Sigmoid colon (tissue), 7 donors: ENCODE data around the gene RALB. TPM values are rescaled to one million over a fixed set of nuclear protein-coding genes. Genes with fewer than 3 reads are reported as not detected.
A peak's percentile ranks its signal among the peaks of the same experiment; 100 is the strongest.

ENCODE experiments used
- DNase-seq: peaks from one replicate; pipeline ENCODE4 v3.0.0-alpha.2; 2019
- H3K27ac ChIP-seq, 4 donors: fragments of 200-600 bp; sonication (generic); one replicate each; pipeline ENCODE4 v1.5.1; 2016 to 2019; ENCODE audit warnings: mild to moderate bottlenecking in 1 of 4
- H3K27me3 ChIP-seq, 3 donors: fragments of 200-600 bp; sonication (generic); one replicate each; pipeline ENCODE4 v1.5.1; 2019; ENCODE audit warnings: mild to moderate bottlenecking in 1 of 3
- H3K36me3 ChIP-seq, 4 donors: fragments of 200-600 bp; sonication (generic); one replicate each; pipeline ENCODE4 v1.5.1; 2016 to 2019
- H3K4me1 ChIP-seq, 4 donors: fragments of 200-600 bp; sonication (generic); one replicate each; pipeline ENCODE4 v1.5.1; 2017 to 2019
- H3K4me3 ChIP-seq, 4 donors: fragments of 200-600 bp; sonication (generic); one replicate each; pipeline ENCODE4 v1.5.1; 2017 to 2019; ENCODE audit warnings: mild to moderate bottlenecking in 2 of 4, moderate library complexity in 1 of 4
- H3K9me3 ChIP-seq, 4 donors: fragments of 200-600 bp in 3 of 4; sonication (generic) in 3 of 4; one replicate each; pipeline versions ENCODE4 v1.5.1 to v1.6.1; 2013 to 2019
- CTCF ChIP-seq, 4 experiments: fragments of 450-650 bp in 3 of 4; fragments of 200-600 bp in 1 of 4; IDR thresholded peaks; one replicate each; pipeline ENCODE4 v1.5.1; 2016 to 2019; ENCODE audit warnings: antibody characterized with exemption in 4 of 4, mild to moderate bottlenecking in 3 of 4, moderate library complexity in 2 of 4
- EP300 ChIP-seq, 4 donors: sonication (generic); formaldehyde crosslinking; IDR thresholded peaks; one replicate each; pipeline ENCODE4 v1.6.1; 2017; ENCODE audit warnings: antibody characterized with exemption in 4 of 4
- POLR2A ChIP-seq, 2 donors: fragments of 450-650 bp; IDR thresholded peaks; one replicate each; pipeline ENCODE4 v1.6.1; 2016; ENCODE audit warnings: antibody characterized with exemption in 2 of 2, mild to moderate bottlenecking in 2 of 2, moderate library complexity in 2 of 2
- POLR2AphosphoS5 ChIP-seq, 4 donors: sonication (generic); formaldehyde crosslinking; IDR thresholded peaks; one replicate each; pipeline ENCODE4 v1.6.1; 2017; ENCODE audit warnings: antibody characterized with exemption in 4 of 4
- WGBS, 2 donors: extraction: QIAGEN DNeasy Blood & Tissue Kit; methylation state at CpG; one replicate each; pipeline ENCODE4 v1.1.7; 2013; 5-methylcytosine and 5-hydroxymethylcytosine counted together
- intact Hi-C: fragments of 100-400 bp; cut with DNase I; formaldehyde crosslinking; loops from one replicate; pipeline ENCODE4 v1.15.1; 2023
- polyA plus RNA-seq, 3 donors: library from polyadenylated mRNA; stranded (reverse); fragments of 200-250 nt; gene quantifications; one replicate each; pipeline ENCODE4 v1.2.3, GENCODE V29; 2013
- total RNA-seq, 4 donors: library from RNA; depleted of rRNA; stranded (reverse); fragments of >200 nt; gene quantifications; one replicate each; pipeline ENCODE4 v1.1.0, GENCODE V29; 2016
- donor health status: healthy with polysubstance abuse.
- donor health status: Bipolar disorder and iron deficiency.
- donor health status: healthy.

Gene RALB
- total and polyA plus RNA-seq, 7 donors, result 47.9 to 143 (median 60.2) TPM

GRCh38 chr2:120290737-120291136, 38.1 kb downstream of the RALB start:
- 85 to 91% methylated on average over 2 of the region's 2 CpGs for WGBS, 2 donors
- no peak overlapping the region for H3K27ac ChIP-seq
- no peaks in the 10 kb centered on the region for H3K27me3 ChIP-seq
- no peaks in the 10 kb centered on the region for H3K4me1 ChIP-seq
- H3K9me3 ChIP-seq, result no peaks in the 10 kb centered on the region
- intact Hi-C loops, result no loop called here
- DNase-seq, result no peak
- peaks cover 3 to 44% (median 8%) of the 10 kb centered on the region in 4 donors for H3K36me3 ChIP-seq
- TF ChIP-seq POLR2A (IDR thresholded peaks at IDR 0.05) (no peak), CTCF (IDR thresholded peaks at IDR 0.05) (no peak), EP300 (IDR thresholded peaks at IDR 0.05) (no peak)
- no peak overlapping the region for H3K4me3 ChIP-seq

- Histone ChIP-seq H3K27me3 (no peaks in the 10 kb centered on the region), H3K27ac (no peak overlapping the region), H3K9me3 (no peaks in the 10 kb centered on the region), H3K36me3 (peaks cover 3 to 53% (median 8%) of the 10 kb centered on the region in 4 donors), H3K4me1 (no peaks in the 10 kb centered on the region), H3K4me3 (no peak overlapping the region)
- WGBS, 2 donors, result 78 to 90% methylated on average over 4 of the region's 4 CpGs
- DNase-seq, result no peak
- no peak for TF ChIP-seq CTCF (IDR thresholded peaks at IDR 0.05)
- no peak for TF ChIP-seq POLR2AphosphoS5 (IDR thresholded peaks at IDR 0.05)
- no peak for TF ChIP-seq POLR2A (IDR thresholded peaks at IDR 0.05)
- no peak for TF ChIP-seq EP300 (IDR thresholded peaks at IDR 0.05)
- intact Hi-C loops, result no loop called here
These were observed 39.0 kb downstream of the RALB start for GRCh38 chr2:120291401-120292311.

DNA sequence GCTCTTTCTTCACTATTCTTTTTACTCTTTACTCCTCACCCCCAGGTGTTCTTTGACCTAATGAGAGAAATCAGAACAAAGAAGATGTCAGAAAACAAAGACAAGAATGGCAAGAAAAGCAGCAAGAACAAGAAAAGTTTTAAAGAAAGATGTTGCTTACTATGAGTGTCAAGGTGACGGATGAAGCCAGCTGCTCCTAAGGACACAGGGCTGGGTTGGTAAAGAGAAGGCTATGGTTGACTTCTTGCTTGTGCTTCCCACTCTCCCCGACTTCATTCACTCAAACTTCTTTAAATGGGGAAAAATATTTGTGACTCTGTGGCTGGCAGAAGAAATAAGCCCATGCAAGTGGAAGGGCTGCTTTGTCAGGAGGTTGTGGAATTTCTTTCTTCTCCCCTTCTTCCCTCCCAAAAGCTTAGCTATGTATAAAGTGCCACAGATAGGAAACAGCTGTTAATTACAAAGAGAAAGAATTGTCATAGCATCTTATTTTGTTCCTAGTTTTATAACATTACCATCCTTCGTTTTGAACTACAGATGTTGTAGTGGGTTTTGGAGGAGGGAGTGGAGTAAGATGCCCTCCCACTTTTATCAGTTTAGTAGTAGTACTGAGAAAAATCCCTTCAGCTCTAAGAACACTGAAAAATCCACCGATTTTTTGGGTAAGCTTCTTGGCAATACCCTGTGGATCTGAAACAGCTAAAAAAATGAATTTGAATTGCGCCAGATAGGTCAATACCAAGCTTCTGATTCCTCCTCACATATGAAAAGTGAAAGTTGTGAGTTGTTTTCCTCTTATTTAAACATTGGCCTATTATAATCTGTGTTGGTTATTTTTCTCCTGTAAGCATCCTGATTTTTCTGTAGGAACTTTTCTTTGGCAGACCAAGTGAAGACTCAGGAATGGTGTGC, 40.7 kb downstream of the RALB start:
- Histone ChIP-seq H3K27me3 (no peaks in the 10 kb centered on the region), H3K36me3 (peaks cover 3 to 68% (median 8%) of the 10 kb centered on the region in 4 donors), H3K4me3 (no peak overlapping the region), H3K27ac (peak overlapping the region in 1 of 4 donors; percentile 30), H3K9me3 (no peaks in the 10 kb centered on the region), H3K4me1 (no peaks in the 10 kb centered on the region)
- TF ChIP-seq CTCF (IDR thresholded peaks at IDR 0.05) (no peak), EP300 (IDR thresholded peaks at IDR 0.05) (no peak), POLR2A (IDR thresholded peaks at IDR 0.05) (no peak), POLR2AphosphoS5 (IDR thresholded peaks at IDR 0.05) (no peak)
- DNase-seq, result no peak
- WGBS, 2 donors, result 71 to 84% methylated on average over 5 of the region's 5 CpGs
- intact Hi-C loops, result no loop called here

DNA sequence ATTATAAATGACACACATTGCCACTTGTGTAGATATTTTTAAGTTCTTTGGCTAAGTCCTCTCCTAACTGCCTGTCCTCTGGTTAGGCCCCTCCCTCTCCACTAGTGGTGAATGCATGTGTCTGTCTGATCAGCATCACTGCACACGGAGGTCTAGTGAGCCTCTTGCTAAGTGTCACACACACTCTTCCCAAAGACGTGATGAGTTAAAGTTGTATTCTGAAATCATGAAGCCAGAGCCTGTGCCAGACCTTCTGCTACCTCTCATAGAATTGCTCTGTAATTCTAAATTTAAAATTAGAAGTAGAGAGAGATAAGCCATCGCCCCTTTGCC, 41.3 kb downstream of the RALB start:
- Histone ChIP-seq H3K9me3 (no peaks in the 10 kb centered on the region), H3K27ac (peak overlapping the region in 1 of 4 donors; percentile 30), H3K4me1 (no peaks in the 10 kb centered on the region), H3K27me3 (no peaks in the 10 kb centered on the region), H3K4me3 (no peak overlapping the region), H3K36me3 (peaks cover 3 to 70% (median 8%) of the 10 kb centered on the region in 4 donors)
- intact Hi-C loops, result no loop called here
- 76 to 91% methylated on average over 3 of the region's 3 CpGs for WGBS, 2 donors
- TF ChIP-seq POLR2AphosphoS5 (IDR thresholded peaks at IDR 0.05) (no peak), CTCF (IDR thresholded peaks at IDR 0.05) (no peak)
- no peak for DNase-seq
